Liver (tissue), 9 donors: Measurements from ENCODE around the gene CDH22. TPM values are rescaled to one million over a fixed set of nuclear protein-coding genes. Genes with fewer than 3 reads are reported as not detected.

Source experiments
- DNase-seq: peaks from one replicate; pipeline ENCODE4 v3.0.0-alpha.2; 2017; ENCODE audit warnings: low spot score
- H3K27ac ChIP-seq, 2 donors: one replicate each; pipeline ENCODE4 v1.7.0; 2013; ENCODE audit warnings: inconsistent platforms in 2 of 2, low read length in 2 of 2, control low read depth in 1 of 2, low read depth in 1 of 2, mild to moderate bottlenecking in 1 of 2
- H3K27me3 ChIP-seq, 4 donors: one replicate each; pipeline versions ENCODE4 v1.6.1 to v1.7.0; 2013; ENCODE audit warnings: low read length in 3 of 4, inconsistent platforms in 1 of 4, mild to moderate bottlenecking in 1 of 4, moderate library complexity in 1 of 4; ENCODE audit not compliant: control insufficient read depth in 4 of 4, insufficient read depth in 4 of 4
- H3K36me3 ChIP-seq, 4 donors: one replicate each; pipeline versions ENCODE4 v1.6.1 to v1.7.0; 2013; ENCODE audit warnings: low read length in 3 of 4, mild to moderate bottlenecking in 3 of 4, low read depth in 1 of 4, moderate library complexity in 1 of 4; ENCODE audit not compliant: control insufficient read depth in 4 of 4, insufficient read depth in 3 of 4
- H3K4me1 ChIP-seq, 4 donors: one replicate each; pipeline versions ENCODE4 v1.6.1 to v1.7.0; 2013; ENCODE audit warnings: low read length in 3 of 4, mild to moderate bottlenecking in 3 of 4, moderate library complexity in 1 of 4; ENCODE audit not compliant: control insufficient read depth in 4 of 4, insufficient read depth in 4 of 4
- H3K4me3 ChIP-seq, 3 donors: one replicate each; pipeline versions ENCODE4 v1.6.1 to v1.7.0; 2013; ENCODE audit warnings: low read length in 3 of 3, control low read depth in 1 of 3, low read depth in 1 of 3, mild to moderate bottlenecking in 1 of 3
- H3K9ac ChIP-seq, 2 donors: one replicate each; pipeline ENCODE4 v1.7.0; 2013; ENCODE audit warnings: low read length in 2 of 2, mild to moderate bottlenecking in 2 of 2, moderate library complexity in 2 of 2, control low read depth in 1 of 2, low read depth in 1 of 2
- H3K9me3 ChIP-seq, 4 donors: one replicate each; pipeline versions ENCODE4 v1.6.1 to v1.7.0; 2013; ENCODE audit warnings: low read length in 3 of 4; ENCODE audit not compliant: control insufficient read depth in 4 of 4
- FOXA1 ChIP-seq: IDR thresholded peaks from 2 replicates; pipeline ENCODE4 v1.6.1; 2016; ENCODE audit warnings: antibody characterized with exemption
- HNF4A ChIP-seq, 2 donors: conservative IDR thresholded peaks; 2 replicates each; pipeline ENCODE4 v1.6.1; 2016; ENCODE audit warnings: antibody characterized with exemption in 2 of 2, mild to moderate bottlenecking in 2 of 2
- HNF4G ChIP-seq: IDR thresholded peaks from 2 replicates; pipeline ENCODE4 v1.6.1; 2016; ENCODE audit warnings: antibody characterized with exemption
- NR2F2 ChIP-seq: IDR thresholded peaks from 2 replicates; pipeline ENCODE4 v1.6.1; 2016; ENCODE audit warnings: antibody characterized with exemption
- RAD21 ChIP-seq, 2 donors: IDR thresholded peaks; 2 replicates each; pipeline ENCODE4 v1.6.1; 2016; ENCODE audit warnings: antibody characterized with exemption in 2 of 2, mild to moderate bottlenecking in 2 of 2
- SP1 ChIP-seq: IDR thresholded peaks from 2 replicates; pipeline ENCODE4 v1.6.1; 2018; ENCODE audit warnings: antibody characterized with exemption, mild to moderate bottlenecking
- YY1 ChIP-seq: IDR thresholded peaks from 2 replicates; pipeline ENCODE4 v1.6.1; 2016; ENCODE audit warnings: antibody characterized with exemption, mild to moderate bottlenecking
- WGBS: extraction: QIAGEN DNeasy Blood & Tissue Kit; methylation state at CpG from one replicate; pipeline ENCODE4 v1.1.7; 2013; 5-methylcytosine and 5-hydroxymethylcytosine counted together
- polyA plus RNA-seq, 2 donors: library from polyadenylated mRNA; stranded (reverse) in 1 of 2; unstranded in 1 of 2; fragments of 200-250 nt in 1 of 2; fragments of >200 nt in 1 of 2; fragmentation: Nextera tagmentation in 1 of 2; extraction: Ambion mirVana in 1 of 2; gene quantifications; one replicate each; pipeline versions ENCODE4 v1.2.1 to v1.2.3, GENCODE V29; 2013 to 2015
- total RNA-seq, 2 donors: library from RNA; depleted of rRNA; stranded (reverse); fragments of >200 nt; gene quantifications; one replicate each; pipeline ENCODE4 v1.2.3, GENCODE V29; 2014
- TF ChIP-seq, protein P1 (sequence below): IDR thresholded peaks from 2 replicates; pipeline ENCODE4 v1.6.1; 2016; ENCODE audit warnings: antibody characterized with exemption
- TF ChIP-seq, protein P2 (sequence below): IDR thresholded peaks from 2 replicates; pipeline ENCODE4 v1.6.1; 2016; ENCODE audit warnings: antibody characterized with exemption
- TF ChIP-seq, protein P3 (sequence below): IDR thresholded peaks from 2 replicates; pipeline ENCODE4 v1.6.1; 2016; ENCODE audit warnings: antibody characterized with exemption
- TF ChIP-seq, protein P4 (sequence below): fragments of 150-350 bp; IDR thresholded peaks from 2 replicates; pipeline ENCODE4 v1.5.1; 2017; ENCODE audit warnings: improper control_type of control experiment, low read depth, low read length; ENCODE audit not compliant: missing input control
- TF ChIP-seq, protein P5 (sequence below): IDR thresholded peaks from 2 replicates; pipeline ENCODE4 v1.6.1; 2016; ENCODE audit warnings: antibody characterized with exemption, mild to moderate bottlenecking
- donor health status: healthy.
- donor health status: healthy.
- donor health status: healthy.
- donor health status: healthy.
- donor health status: healthy.

Gene CDH22
- total and polyA plus RNA-seq, 4 donors: 0.02 TPM; not detected in 3

DNA sequence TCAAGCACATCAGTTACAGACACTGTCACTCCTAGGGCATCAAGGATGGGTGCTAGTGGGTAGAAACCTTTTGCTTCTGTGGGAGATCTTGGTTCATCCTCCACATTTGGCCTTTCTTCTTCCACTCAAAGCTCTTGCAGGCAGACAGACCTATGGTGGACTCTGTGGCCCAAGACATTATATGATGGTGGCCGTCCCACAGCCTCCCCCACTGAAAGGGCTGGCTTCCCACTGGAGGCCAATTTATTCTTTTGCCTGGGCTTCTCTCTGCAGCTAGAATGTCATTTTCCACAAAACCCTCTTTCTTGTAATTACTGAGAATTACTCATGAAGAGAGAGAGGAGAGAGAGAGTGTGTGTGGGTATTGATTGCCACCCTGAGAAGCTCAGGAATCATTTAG, 146.4 kb downstream of the CDH22 start (continued):
- TF ChIP-seq, protein P1, sequence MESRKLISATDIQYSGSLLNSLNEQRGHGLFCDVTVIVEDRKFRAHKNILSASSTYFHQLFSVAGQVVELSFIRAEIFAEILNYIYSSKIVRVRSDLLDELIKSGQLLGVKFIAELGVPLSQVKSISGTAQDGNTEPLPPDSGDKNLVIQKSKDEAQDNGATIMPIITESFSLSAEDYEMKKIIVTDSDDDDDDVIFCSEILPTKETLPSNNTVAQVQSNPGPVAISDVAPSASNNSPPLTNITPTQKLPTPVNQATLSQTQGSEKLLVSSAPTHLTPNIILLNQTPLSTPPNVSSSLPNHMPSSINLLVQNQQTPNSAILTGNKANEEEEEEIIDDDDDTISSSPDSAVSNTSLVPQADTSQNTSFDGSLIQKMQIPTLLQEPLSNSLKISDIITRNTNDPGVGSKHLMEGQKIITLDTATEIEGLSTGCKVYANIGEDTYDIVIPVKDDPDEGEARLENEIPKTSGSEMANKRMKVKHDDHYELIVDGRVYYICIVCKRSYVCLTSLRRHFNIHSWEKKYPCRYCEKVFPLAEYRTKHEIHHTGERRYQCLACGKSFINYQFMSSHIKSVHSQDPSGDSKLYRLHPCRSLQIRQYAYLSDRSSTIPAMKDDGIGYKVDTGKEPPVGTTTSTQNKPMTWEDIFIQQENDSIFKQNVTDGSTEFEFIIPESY: no peak

DNA sequence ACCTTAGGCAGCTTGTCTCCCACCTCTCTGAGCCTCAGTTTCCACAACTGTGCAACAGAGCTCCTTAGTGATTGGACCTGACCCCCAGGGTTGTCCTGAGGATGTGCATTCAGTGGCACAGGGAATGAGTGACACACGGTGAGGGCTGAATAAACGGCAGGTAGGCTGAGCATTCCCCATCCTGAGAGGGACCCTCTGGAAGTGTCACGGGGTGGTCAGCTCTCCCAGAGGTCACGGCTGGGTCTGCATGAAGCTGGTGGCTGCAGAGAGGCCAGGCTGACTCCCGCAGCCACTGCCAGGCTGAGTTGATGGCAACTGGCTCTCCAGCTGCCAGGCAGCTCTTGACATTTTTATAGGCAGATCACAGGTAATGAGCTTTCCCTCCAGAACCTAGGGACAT, 147.6 kb downstream of the CDH22 start:
- Histone ChIP-seq H3K9ac (no peak overlapping the region), H3K4me1 (no peaks in the 10 kb centered on the region), H3K27me3 (peaks cover 0 to 7% (median 0%) of the 10 kb centered on the region in 4 donors), H3K36me3 (no peaks in the 10 kb centered on the region), H3K4me3 (no peak overlapping the region), H3K9me3 (no peaks in the 10 kb centered on the region), H3K27ac (no peak overlapping the region)
- WGBS: 49% methylated on average over 5 of the region's 5 CpGs
- TF ChIP-seq, protein P2, sequence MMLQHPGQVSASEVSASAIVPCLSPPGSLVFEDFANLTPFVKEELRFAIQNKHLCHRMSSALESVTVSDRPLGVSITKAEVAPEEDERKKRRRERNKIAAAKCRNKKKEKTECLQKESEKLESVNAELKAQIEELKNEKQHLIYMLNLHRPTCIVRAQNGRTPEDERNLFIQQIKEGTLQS: no peak
- TF ChIP-seq, protein P3, sequence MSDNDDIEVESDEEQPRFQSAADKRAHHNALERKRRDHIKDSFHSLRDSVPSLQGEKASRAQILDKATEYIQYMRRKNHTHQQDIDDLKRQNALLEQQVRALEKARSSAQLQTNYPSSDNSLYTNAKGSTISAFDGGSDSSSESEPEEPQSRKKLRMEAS: no peak
- TF ChIP-seq, protein P1: no peak
- TF ChIP-seq YY1 (no peak), RAD21 (IDR thresholded peaks at IDR 0.05) (no peak), FOXA1 (no peak), SP1 (no peak), HNF4A (conservative IDR thresholded peaks at IDR 0.05) (no peak), NR2F2 (no peak), HNF4G (no peak)
- TF ChIP-seq, protein P4, sequence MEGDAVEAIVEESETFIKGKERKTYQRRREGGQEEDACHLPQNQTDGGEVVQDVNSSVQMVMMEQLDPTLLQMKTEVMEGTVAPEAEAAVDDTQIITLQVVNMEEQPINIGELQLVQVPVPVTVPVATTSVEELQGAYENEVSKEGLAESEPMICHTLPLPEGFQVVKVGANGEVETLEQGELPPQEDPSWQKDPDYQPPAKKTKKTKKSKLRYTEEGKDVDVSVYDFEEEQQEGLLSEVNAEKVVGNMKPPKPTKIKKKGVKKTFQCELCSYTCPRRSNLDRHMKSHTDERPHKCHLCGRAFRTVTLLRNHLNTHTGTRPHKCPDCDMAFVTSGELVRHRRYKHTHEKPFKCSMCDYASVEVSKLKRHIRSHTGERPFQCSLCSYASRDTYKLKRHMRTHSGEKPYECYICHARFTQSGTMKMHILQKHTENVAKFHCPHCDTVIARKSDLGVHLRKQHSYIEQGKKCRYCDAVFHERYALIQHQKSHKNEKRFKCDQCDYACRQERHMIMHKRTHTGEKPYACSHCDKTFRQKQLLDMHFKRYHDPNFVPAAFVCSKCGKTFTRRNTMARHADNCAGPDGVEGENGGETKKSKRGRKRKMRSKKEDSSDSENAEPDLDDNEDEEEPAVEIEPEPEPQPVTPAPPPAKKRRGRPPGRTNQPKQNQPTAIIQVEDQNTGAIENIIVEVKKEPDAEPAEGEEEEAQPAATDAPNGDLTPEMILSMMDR: no peak
- TF ChIP-seq, protein P5, sequence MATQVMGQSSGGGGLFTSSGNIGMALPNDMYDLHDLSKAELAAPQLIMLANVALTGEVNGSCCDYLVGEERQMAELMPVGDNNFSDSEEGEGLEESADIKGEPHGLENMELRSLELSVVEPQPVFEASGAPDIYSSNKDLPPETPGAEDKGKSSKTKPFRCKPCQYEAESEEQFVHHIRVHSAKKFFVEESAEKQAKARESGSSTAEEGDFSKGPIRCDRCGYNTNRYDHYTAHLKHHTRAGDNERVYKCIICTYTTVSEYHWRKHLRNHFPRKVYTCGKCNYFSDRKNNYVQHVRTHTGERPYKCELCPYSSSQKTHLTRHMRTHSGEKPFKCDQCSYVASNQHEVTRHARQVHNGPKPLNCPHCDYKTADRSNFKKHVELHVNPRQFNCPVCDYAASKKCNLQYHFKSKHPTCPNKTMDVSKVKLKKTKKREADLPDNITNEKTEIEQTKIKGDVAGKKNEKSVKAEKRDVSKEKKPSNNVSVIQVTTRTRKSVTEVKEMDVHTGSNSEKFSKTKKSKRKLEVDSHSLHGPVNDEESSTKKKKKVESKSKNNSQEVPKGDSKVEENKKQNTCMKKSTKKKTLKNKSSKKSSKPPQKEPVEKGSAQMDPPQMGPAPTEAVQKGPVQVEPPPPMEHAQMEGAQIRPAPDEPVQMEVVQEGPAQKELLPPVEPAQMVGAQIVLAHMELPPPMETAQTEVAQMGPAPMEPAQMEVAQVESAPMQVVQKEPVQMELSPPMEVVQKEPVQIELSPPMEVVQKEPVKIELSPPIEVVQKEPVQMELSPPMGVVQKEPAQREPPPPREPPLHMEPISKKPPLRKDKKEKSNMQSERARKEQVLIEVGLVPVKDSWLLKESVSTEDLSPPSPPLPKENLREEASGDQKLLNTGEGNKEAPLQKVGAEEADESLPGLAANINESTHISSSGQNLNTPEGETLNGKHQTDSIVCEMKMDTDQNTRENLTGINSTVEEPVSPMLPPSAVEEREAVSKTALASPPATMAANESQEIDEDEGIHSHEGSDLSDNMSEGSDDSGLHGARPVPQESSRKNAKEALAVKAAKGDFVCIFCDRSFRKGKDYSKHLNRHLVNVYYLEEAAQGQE: no peak
- no peak for DNase-seq
